Memory B cell (primary cell): ENCODE data around the gene C1orf174.

Experiments used
- ATAC-seq: fragments of 150-1000 bp; cut with Tn5 transposase; 2 replicates; pipeline ENCODE4 v1.10.0; 2021; ENCODE audit warnings: low read depth, mild to moderate bottlenecking, moderate library complexity
- DNase-seq, 2 donors: peaks; one replicate each; pipeline ENCODE4 v3.0.0; 2022; ENCODE audit warnings: low spot score in 2 of 2
- H3K27ac Mint-ChIP-seq: one replicate; pipeline ENCODE4 v1.8.0; 2022; ENCODE audit warnings: mild to moderate bottlenecking, moderate library complexity, mixed read lengths
- H3K27me3 Mint-ChIP-seq: one replicate; pipeline ENCODE4 v1.8.0; 2022; ENCODE audit warnings: mixed read lengths
- H3K36me3 Mint-ChIP-seq: one replicate; pipeline ENCODE4 v1.8.0; 2022; ENCODE audit warnings: mild to moderate bottlenecking, mixed read lengths
- H3K4me1 Mint-ChIP-seq: one replicate; pipeline ENCODE4 v1.8.0; 2022; ENCODE audit warnings: mixed read lengths
- H3K4me3 Mint-ChIP-seq: one replicate; pipeline ENCODE4 v1.8.0; 2022; ENCODE audit warnings: mild to moderate bottlenecking, moderate library complexity, mixed read lengths
- H3K9me3 Mint-ChIP-seq: one replicate; pipeline ENCODE4 v1.8.0; 2022; ENCODE audit warnings: mixed read lengths

The C1orf174 gene

DNA sequence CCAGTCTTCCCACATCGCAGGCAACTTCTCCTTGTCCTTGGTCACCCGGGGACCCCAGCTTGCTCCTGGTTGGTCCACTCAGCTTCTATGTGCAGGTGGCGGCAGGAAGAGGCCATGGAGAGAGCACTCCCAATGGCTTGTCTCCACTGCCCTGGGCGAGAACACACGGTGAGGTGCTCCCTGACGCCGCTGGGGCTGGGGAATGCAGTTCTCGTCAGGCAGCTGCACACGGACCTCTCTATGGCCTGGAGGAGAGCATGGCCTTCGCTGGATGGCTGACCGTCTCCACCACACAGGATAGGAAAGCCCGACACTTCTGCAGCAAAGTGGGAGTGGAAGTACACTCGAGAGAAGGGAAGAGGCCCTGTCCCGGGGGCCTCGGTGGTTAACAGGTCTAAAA lies 11.8 kb downstream of the C1orf174 start:
- Mint-ChIP-seq H3K36me3 (peaks cover 27% of the 10 kb centered on the region), H3K4me1 (peaks cover 7% of the 10 kb centered on the region), H3K27ac (no peak overlapping the region), H3K4me3 (no peak overlapping the region), H3K27me3 (no peaks in the 10 kb centered on the region), H3K9me3 (no peaks in the 10 kb centered on the region)
- ATAC-seq (no peak), DNase-seq (no peak)

DNA sequence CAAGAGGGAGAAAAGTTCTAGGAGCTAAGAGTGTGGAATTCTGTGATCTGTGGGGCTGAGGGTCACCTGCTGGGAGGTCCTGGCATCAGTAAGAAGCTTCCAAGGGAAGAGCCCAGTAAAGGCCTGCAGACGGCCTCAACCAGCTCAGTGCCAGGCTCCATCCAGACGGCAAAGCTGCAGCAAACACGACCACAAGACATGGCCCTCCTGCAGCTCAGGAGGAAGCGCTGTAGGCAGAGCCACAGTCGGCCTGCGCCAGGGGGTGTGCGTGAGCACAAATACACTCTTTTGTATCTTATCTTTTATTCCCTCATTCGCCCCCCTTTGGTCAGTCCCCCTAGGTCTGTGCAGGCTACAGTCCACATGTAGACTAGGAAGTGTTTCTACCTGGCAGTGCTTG lies 13.4 kb downstream of the C1orf174 start:
- Mint-ChIP-seq H3K4me3 (no peak overlapping the region), H3K4me1 (no peaks in the 10 kb centered on the region), H3K27ac (no peak overlapping the region), H3K36me3 (peaks cover 29% of the 10 kb centered on the region), H3K27me3 (no peaks in the 10 kb centered on the region), H3K9me3 (no peaks in the 10 kb centered on the region)
- DNase-seq (no peak), ATAC-seq (no peak)

DNA sequence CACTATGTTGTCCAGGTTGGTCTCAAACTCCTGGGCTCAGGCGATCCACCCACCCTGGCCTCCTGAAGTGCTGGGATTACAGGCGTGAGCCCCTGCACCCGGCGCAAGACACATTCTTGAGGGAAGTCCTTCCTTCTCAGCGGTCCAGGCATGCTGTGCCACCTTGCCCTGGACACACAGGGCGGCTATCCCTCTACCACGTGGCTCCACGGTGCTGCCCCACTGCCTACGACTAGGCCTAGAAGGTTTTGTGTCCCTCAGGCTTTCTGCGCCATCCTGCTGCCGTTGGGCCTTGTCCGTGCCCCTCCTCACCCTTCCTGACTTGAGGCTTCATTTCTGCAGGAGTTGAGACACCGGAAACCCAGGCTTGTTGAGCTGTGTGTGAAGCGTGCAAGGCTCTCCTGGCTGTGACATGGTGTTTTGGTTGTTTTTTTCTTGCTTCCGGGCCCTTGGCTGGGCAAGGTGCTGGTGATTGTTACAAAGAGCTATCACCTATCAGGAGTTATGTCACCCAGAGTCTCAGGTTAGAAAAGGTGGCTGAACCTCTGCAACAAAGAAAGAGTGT lies 13.9 kb downstream of the C1orf174 start:
- no peak overlapping the region for H3K27ac Mint-ChIP-seq
- no peaks in the 10 kb centered on the region for H3K9me3 Mint-ChIP-seq
- peaks cover 28% of the 10 kb centered on the region for H3K36me3 Mint-ChIP-seq
- no peaks in the 10 kb centered on the region for H3K27me3 Mint-ChIP-seq
- ATAC-seq (no peak), DNase-seq (no peak)
- H3K4me3 Mint-ChIP-seq = no peak overlapping the region
- H3K4me1 Mint-ChIP-seq = no peaks in the 10 kb centered on the region

DNA sequence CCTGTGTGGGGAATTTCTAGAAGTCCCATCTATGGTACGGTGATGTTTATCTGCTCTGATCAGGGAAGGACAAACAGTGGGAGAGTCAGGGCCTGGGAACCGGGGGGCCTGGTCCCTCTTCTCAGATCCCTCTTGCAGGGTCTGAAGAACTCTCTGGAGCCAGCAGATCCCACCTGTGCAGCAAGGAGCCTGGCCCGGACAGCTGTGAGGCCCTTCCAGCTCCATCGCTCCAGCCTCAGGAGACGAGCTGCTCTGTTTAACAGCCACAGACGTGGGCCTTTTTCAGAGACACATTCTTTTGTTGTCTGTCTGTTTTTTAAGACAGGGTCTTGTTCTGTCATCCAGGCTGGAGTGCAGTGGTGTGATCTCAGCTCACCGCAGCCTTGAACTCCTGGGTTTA lies 14.5 kb downstream of the C1orf174 start:
- Mint-ChIP-seq H3K4me1 (no peaks in the 10 kb centered on the region), H3K27me3 (no peaks in the 10 kb centered on the region), H3K9me3 (no peaks in the 10 kb centered on the region), H3K36me3 (peaks cover 28% of the 10 kb centered on the region), H3K27ac (no peak overlapping the region), H3K4me3 (no peak overlapping the region)
- no peak for DNase-seq
- ATAC-seq = no peak

DNA sequence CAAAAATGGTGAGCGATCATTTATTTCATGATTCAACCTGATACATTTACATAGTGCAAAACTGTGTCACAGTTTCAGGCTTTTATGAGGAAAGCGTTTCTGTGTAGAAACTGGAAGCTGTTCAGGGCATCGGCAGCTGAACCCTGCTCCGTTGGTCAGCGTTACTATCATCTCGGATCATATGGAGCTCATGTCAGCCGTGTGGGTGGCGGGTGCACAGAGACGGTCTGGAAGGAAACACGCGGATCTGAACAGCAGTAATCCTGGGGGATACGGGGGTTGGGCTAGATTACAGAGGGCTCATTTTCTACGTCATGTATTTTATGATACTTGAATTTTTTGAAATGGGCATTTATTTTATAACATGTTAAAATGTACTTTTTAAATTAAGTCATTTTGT lies 15.1 kb downstream of the C1orf174 start:
- Mint-ChIP-seq H3K36me3 (peaks cover 30% of the 10 kb centered on the region), H3K27ac (no peak overlapping the region), H3K27me3 (no peaks in the 10 kb centered on the region), H3K4me1 (no peaks in the 10 kb centered on the region), H3K9me3 (no peaks in the 10 kb centered on the region), H3K4me3 (no peak overlapping the region)
- ATAC-seq = no peak
- no peak for DNase-seq

DNA sequence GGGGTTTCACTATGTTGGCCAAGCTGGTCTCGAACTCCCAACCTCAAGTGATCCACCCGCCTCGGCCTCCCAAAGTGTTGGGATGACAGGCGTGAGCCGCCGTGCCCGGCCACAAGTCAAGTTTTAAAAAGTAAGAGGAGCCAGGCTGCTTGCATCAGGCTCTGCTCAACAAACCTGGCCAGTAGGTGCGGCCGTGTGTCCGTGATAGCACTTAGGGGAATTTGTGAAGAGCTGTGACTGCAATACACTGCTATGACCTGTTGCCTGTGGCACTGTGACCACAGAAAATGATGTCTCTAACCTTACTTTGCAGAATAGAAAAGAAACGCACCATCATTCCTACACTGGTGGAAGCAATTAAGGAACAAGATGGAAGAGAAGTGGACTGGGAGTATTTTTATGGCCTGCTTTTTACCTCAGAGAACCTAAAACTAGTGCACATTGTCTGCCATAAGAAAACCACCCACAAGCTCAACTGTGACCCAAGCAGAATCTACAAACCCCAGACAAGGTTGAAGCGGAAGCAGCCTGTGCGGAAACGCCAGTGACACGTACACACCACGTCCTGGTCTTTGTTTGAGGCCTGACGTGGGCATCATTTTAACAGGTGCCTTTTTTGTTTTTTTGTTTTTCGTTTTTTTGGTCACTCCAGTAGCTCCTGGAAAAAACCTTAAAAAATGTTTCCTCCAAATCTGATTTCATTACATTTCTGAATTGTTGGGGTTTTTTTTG lies 16.7 kb downstream of the C1orf174 start:
- no peak for DNase-seq
- Mint-ChIP-seq H3K4me3 (no peak overlapping the region), H3K9me3 (no peaks in the 10 kb centered on the region), H3K27me3 (no peaks in the 10 kb centered on the region), H3K36me3 (peaks cover 38% of the 10 kb centered on the region), H3K27ac (no peak overlapping the region), H3K4me1 (no peaks in the 10 kb centered on the region)
- ATAC-seq = no peak

DNA sequence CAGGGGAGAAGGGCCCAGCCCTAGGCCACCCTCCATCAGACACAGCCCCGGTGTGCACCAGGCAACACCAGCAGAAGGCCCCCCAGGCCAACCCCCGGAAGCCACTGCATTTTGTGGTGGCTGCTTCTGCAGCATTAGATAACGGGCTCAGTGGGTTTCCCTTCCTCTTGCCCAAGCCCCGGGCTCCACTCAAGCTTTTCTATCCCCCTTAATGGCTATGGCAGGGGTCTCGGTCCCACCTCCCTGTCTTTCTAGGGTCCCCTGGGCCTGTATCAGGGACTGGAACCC lies 18.9 kb downstream of the C1orf174 start:
- Mint-ChIP-seq H3K4me1 (no peaks in the 10 kb centered on the region), H3K9me3 (no peaks in the 10 kb centered on the region), H3K4me3 (no peak overlapping the region), H3K27me3 (no peaks in the 10 kb centered on the region), H3K36me3 (peaks cover 33% of the 10 kb centered on the region), H3K27ac (no peak overlapping the region)
- ATAC-seq (no peak), DNase-seq (no peak)

DNA sequence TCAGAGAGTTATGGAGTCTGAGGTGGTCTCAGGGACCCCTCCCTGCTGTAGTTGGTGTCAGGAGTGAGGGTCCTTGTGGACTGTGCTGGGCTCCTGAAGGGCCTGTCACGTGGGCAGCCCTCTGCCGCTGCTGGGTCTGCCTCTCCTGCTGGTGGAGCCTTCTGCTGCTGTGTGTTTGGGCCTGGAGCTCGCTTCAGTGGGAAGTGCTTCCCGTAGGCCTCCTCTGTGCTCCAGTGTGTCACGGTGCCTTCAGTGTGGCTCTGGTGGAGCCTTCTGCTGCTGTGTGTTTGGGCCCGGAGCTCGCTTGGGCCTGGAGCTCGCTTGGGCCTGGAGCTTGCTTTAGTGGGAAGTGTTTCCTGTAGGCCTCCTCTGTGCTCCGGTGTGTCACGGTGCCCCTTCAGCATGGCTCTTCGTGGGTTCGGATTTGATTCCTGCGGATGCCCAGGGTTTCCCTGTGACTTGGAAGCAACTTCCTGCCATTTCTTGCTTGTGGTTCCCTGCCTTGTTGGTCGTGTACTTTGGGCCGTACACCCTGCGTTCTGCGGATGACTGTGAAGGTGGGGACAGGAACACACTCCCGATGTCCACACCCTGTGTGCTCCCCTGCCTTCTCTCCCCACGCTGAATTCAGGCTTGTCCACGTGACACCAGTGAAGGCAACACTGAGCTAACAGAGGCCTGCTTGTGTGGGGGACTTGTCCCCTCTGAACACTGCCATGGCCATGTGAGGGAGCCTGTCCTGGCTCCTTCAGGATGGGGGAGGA lies 19.5 kb downstream of the C1orf174 start:
- Mint-ChIP-seq H3K36me3 (peaks cover 35% of the 10 kb centered on the region), H3K27ac (no peak overlapping the region), H3K4me3 (no peak overlapping the region), H3K4me1 (no peaks in the 10 kb centered on the region), H3K9me3 (no peaks in the 10 kb centered on the region), H3K27me3 (no peaks in the 10 kb centered on the region)
- ATAC-seq (no peak), DNase-seq (no peak)

DNA sequence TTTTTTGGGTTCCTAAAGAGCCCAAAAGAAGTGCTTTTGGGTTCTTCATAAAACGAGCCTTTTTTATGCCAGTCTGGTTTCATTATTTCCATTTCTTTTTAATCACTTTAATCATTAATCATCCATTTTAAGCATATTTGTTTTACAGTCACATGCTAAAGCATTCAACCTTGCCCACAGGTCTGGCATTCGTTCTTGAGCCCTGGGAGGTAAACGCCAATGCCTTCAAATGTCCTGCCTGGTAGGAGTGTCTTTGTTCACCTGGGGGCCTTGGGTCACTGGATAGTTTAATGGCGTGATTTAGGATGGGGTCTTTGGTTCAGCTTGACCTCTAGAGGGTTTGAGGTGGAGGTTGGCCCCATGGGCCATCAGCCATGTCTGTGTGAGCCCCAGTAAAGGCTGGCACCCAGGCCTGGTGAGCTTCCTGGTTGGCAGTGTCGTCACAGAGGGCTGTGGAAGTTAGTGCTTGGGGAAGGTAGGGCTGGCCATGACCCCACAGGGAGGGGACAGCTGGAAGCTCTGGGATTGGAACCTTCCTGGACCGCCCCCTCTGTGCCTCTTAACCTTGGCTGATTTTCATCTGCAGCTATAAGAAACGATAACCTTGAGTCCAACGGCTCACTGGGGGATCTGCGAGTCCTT lies 20.2 kb downstream of the C1orf174 start:
- no peak for ATAC-seq
- no peak overlapping the region for H3K4me3 Mint-ChIP-seq

DNA sequence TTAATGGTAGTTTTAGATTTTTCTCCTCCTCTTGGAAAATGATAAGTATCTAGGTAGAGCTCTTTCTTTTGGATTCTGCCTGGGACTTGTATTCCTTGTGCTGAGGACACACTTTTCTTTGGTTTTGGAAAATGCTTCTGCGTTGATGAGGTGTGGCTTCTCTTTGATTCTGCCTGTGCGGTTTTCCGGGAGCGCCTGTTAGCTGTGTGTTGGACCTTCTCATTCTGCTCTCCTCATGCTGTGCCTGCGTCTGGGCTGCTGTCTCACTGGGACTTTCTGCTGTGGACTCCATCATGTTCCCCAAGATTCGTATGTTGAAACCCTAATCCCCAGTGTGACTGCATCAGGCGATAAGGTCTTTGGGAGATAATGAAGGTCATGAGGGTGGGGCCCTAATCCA lies 21.0 kb downstream of the C1orf174 start:
- no peaks in the 10 kb centered on the region for H3K27me3 Mint-ChIP-seq
- ATAC-seq (no peak), DNase-seq (no peak)
- H3K9me3 Mint-ChIP-seq = no peaks in the 10 kb centered on the region
- no peak overlapping the region for H3K4me3 Mint-ChIP-seq
- H3K27ac Mint-ChIP-seq = no peak overlapping the region
- peaks cover 34% of the 10 kb centered on the region for H3K36me3 Mint-ChIP-seq
- no peaks in the 10 kb centered on the region for H3K4me1 Mint-ChIP-seq

More for the DNA sequence above, 20.2 kb downstream of the C1orf174 start:
- Mint-ChIP-seq H3K27me3 (no peaks in the 10 kb centered on the region), H3K36me3 (peaks cover 37% of the 10 kb centered on the region), H3K4me1 (no peaks in the 10 kb centered on the region), H3K27ac (no peak overlapping the region), H3K9me3 (no peaks in the 10 kb centered on the region)
- no peak for DNase-seq

DNA sequence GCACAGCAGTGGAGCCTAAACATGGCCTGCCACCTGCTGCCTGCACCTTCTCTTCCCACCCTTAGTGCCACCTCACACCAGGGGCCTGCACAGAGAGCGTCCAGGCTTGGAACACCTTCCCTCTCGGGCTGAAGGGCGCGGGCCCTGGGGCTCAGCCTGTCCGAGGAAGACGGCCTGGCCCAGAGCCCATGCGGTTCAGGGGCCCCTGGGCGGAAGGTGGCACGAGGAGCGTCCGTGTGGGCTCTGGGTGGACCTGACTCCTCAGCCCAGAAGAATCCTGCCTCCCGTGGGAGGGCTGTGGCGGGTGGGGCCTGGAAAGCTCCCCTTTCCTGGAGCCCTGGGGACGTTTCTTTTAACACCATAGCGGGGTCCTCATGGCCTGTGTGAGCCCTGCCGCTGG lies 23.4 kb downstream of the C1orf174 start:
- H3K27ac Mint-ChIP-seq = no peak overlapping the region
- no peak overlapping the region for H3K4me3 Mint-ChIP-seq
- H3K9me3 Mint-ChIP-seq = no peaks in the 10 kb centered on the region
- ATAC-seq (no peak), DNase-seq (no peak)
- no peaks in the 10 kb centered on the region for H3K4me1 Mint-ChIP-seq
- peaks cover 37% of the 10 kb centered on the region for H3K36me3 Mint-ChIP-seq
- no peaks in the 10 kb centered on the region for H3K27me3 Mint-ChIP-seq

DNA sequence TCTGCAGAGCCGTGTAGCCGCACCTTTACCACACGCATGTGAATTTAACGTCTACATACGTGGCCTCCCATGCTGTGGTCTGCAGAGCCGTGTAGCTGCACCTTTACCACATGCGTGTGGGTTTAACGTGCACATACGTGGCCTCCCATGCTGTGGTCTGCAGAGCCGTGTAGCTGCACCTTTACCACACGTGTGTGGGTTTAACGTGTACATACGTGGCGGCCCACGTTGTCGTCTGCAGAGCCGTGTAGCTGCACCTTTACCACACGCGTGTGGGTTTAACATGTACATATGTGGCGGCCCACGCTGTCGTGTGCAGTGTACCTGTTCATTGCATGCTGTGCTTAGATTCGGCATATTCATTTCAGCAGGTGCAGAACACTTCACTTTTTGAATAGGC lies 25.3 kb downstream of the C1orf174 start:
- no peak for ATAC-seq
- no peak overlapping the region for H3K4me3 Mint-ChIP-seq
- no peaks in the 10 kb centered on the region for H3K27me3 Mint-ChIP-seq
- no peaks in the 10 kb centered on the region for H3K4me1 Mint-ChIP-seq
- H3K36me3 Mint-ChIP-seq = peaks cover 40% of the 10 kb centered on the region
- no peak for DNase-seq
- H3K9me3 Mint-ChIP-seq = no peaks in the 10 kb centered on the region
- H3K27ac Mint-ChIP-seq = no peak overlapping the region

DNA sequence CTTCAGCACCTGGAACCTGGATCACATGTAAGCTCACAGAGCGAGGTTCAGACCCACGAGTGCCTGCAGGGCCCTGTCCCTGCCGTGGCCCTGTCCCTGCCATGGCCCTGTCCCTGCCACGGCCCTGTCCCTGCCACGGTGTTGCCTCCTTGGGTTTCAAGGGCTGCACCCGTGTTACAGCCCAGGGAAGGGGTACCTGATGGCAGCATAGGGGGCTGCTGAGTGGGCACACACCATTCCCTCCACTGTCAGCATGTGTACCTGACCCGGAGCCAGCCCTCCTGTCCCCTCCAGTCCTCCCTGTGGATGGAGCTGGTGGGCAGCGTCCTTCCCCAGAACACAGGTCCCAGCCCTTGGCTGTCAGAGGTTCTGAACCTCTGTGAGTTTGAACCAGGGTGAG lies 27.5 kb downstream of the C1orf174 start:
- no peak for DNase-seq
- H3K36me3 Mint-ChIP-seq = peaks cover 32% of the 10 kb centered on the region
- no peak for ATAC-seq
- peaks cover 5% of the 10 kb centered on the region for H3K4me1 Mint-ChIP-seq
- H3K9me3 Mint-ChIP-seq = peaks cover 2% of the 10 kb centered on the region
- no peak overlapping the region for H3K4me3 Mint-ChIP-seq
- no peak overlapping the region for H3K27ac Mint-ChIP-seq
- no peaks in the 10 kb centered on the region for H3K27me3 Mint-ChIP-seq

DNA sequence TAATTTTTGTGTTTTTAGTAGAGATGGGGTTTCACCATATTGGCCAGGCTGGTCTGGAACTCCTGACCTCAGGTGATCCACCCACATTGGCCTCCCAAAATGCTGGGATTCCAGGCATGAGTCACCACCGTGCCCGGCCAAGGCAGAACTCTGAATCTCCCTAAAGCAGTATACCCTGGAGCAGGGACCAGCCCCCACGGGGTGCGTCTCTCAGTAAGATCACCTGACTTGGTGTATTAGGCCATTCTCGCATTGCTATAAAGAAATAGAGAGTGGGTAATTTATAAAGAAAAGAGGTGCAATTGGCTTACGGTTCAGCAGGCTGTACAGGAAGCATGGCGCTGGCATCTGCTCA lies 28.6 kb downstream of the C1orf174 start:
- Mint-ChIP-seq H3K27ac (no peak overlapping the region), H3K9me3 (peaks cover 2% of the 10 kb centered on the region), H3K36me3 (peaks cover 37% of the 10 kb centered on the region), H3K4me3 (no peak overlapping the region), H3K4me1 (peaks cover 7% of the 10 kb centered on the region), H3K27me3 (no peaks in the 10 kb centered on the region)
- no peak for DNase-seq
- ATAC-seq = no peak
